OCI-LY3 (cell line): Measurements from ENCODE around the gene MAGI1.
A peak's percentile ranks its signal among the peaks of the same experiment; 100 is the strongest.

Experiments used
- H2AFZ ChIP-seq: fragments of 200-600, 300-600 bp; shearing (Covaris generic); 2 replicates; pipeline ENCODE4 v1.6.0; 2014; ENCODE audit warnings: antibody characterized with exemption, low read depth, low read length
- H3K27ac ChIP-seq: fragments of 200-600, 300-600 bp; sonication (generic); 2 replicates; pipeline ENCODE4 v1.5.1; 2014; ENCODE audit warnings: mild to moderate bottlenecking, low read length, moderate library complexity, mixed read lengths
- H3K27me3 ChIP-seq: fragments of 200-600, 300-600 bp; sonication (generic); 2 replicates; pipeline ENCODE4 v1.6.1; 2014; ENCODE audit warnings: low read depth, low read length, mixed read lengths
- H3K36me3 ChIP-seq: fragments of 200-600, 300-600 bp; sonication (generic); replicated peaks from 2 replicates; pipeline ENCODE3; 2014; ENCODE audit warnings: low read depth, low read length, mixed read lengths
- H3K4me1 ChIP-seq: fragments of 300-600, 200-600 bp; sonication (generic); 2 replicates; pipeline ENCODE4 v1.6.1; 2014; ENCODE audit warnings: low read length, mixed read lengths
- H3K4me2 ChIP-seq: fragments of 200-600, 300-600 bp; sonication (generic); 2 replicates; pipeline ENCODE4 v1.6.1; 2014; ENCODE audit warnings: low read length, mixed read lengths
- H3K4me3 ChIP-seq: fragments of 300-600, 200-600 bp; sonication (generic); 2 replicates; pipeline ENCODE4 v1.5.1; 2014; ENCODE audit warnings: antibody characterized with exemption, mild to moderate bottlenecking, low read length, moderate library complexity
- H3K79me2 ChIP-seq: fragments of 300-600, 200-600 bp; shearing (Covaris generic); 2 replicates; pipeline ENCODE4 v1.6.1; 2014; ENCODE audit warnings: mild to moderate bottlenecking, low read length, mixed read lengths
- H3K9ac ChIP-seq: fragments of 300-600, 200-600 bp; shearing (Covaris generic); 2 replicates; pipeline ENCODE4 v1.6.0; 2014; ENCODE audit warnings: mild to moderate bottlenecking, low read length, moderate library complexity
- H3K9me3 ChIP-seq: fragments of 200-600, 300-600 bp; shearing (Covaris generic); 2 replicates; pipeline ENCODE4 v1.6.1; 2014; ENCODE audit warnings: low read length, mixed read lengths; ENCODE audit not compliant: insufficient read depth
- H4K20me1 ChIP-seq: fragments of 200-600, 300-600 bp; sonication (generic); 2 replicates; pipeline ENCODE4 v1.6.1; 2016; ENCODE audit warnings: low read length, mixed read lengths; ENCODE audit not compliant: insufficient read depth
- CTCF ChIP-seq: fragments of 200-600, 300-600 bp; sonication (generic); IDR thresholded peaks from 2 replicates; pipeline ENCODE4 v1.5.1; 2014; ENCODE audit warnings: antibody characterized with exemption, low read length, low read depth
- EZH2phosphoT487 ChIP-seq: fragments of 200-600 bp; shearing (Covaris generic); IDR thresholded peaks from 2 replicates; pipeline ENCODE4 v1.6.1; 2018; ENCODE audit warnings: antibody characterized with exemption, mixed run types, low read depth

MAGI1 gene

DNA sequence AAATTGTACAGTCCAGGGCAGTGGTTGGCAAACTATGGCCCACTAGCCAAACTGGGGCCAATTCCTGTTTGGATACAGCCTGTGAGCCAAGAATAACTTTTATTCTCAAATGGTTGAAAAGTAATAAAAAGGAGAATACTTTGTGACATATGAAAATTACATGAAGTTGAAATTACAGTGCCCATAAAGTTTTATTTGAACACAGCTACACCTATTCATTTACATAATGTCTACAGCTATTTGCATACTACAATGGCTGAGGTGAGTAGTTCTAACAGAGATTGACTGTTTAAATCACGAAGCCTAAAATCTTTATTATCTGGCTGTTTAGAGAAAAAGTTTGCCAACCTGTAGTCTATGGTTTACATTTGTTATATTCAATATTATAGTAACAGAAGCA is 600.1 kb downstream of the MAGI1 start:
- Histone ChIP-seq H3K9me3 (no peaks in the 10 kb centered on the region), H4K20me1 (no peaks in the 10 kb centered on the region), H3K4me3 (0 out of 2 replicates have a peak overlapping the region, but pooled peaks have one; percentile 13), H2AFZ (peak overlapping the region; percentile 27; the same call in 1 of the 2 replicates), H3K27me3 (no peaks in the 10 kb centered on the region), H3K4me2 (peak overlapping the region; percentile 49), H3K36me3 (peaks cover 3% of the 10 kb centered on the region), H3K9ac (no peak overlapping the region), H3K27ac (no peak overlapping the region), H3K79me2 (no peaks in the 10 kb centered on the region), H3K4me1 (peaks cover 49% of the 10 kb centered on the region)
- no peak for TF ChIP-seq EZH2phosphoT487
- TF ChIP-seq CTCF, result no peak

DNA sequence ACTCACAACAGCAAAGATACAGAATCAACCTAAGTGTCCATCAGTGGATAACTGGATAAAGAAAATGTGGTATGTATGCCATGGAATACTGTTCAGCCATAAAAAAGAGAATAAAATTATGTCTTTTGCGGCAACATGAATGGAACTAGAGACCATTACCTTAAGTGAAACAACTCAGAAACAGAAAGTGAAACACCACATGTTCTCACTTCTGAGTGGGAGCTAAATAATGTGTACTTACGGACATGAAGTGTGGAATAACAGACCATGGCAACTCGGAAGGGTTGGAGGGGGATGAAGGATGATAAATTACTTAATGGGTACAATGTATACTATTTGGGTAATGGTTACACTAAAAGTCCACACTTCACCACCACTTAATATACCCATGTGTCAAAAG is 600.6 kb downstream of the MAGI1 start:
- no peak overlapping the region for H3K27ac ChIP-seq
- H3K4me1 ChIP-seq, result peaks cover 54% of the 10 kb centered on the region
- peak overlapping the region; percentile 27 for H2AFZ ChIP-seq
- no peaks in the 10 kb centered on the region for H4K20me1 ChIP-seq
- H3K27me3 ChIP-seq, result no peaks in the 10 kb centered on the region
- peaks cover 3% of the 10 kb centered on the region for H3K36me3 ChIP-seq
- H3K4me2 ChIP-seq, result peak overlapping the region; percentile 49
- peak overlapping the region; percentile 13; the same call in 1 of the 2 replicates for H3K4me3 ChIP-seq
- H3K9ac ChIP-seq, result no peak overlapping the region
- no peaks in the 10 kb centered on the region for H3K79me2 ChIP-seq
- H3K9me3 ChIP-seq, result no peaks in the 10 kb centered on the region
- TF ChIP-seq CTCF, result no peak
- TF ChIP-seq EZH2phosphoT487, result no peak

DNA sequence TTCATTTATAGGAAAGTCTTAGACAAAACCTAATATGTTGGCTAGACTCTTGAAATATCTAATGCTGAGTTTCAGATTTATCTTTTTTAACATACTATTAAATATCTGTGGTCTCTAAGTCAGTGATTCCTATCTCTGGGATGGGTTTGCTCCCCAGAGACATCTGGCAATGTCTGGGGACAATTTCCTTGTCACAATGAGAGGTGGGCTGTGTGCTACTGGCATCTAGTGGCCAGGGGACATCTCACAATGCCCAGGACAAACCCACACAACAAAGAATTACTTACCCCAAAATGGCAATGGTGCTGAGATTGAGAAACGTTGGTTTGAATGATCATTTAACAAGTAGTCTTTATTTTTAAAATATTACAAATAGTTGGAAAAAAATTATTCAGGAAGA is 602.1 kb downstream of the MAGI1 start:
- Histone ChIP-seq H2AFZ (no peak overlapping the region), H3K4me2 (no peak overlapping the region), H3K4me1 (peaks cover 65% of the 10 kb centered on the region), H3K36me3 (peaks cover 3% of the 10 kb centered on the region), H3K27me3 (no peaks in the 10 kb centered on the region), H3K9me3 (no peaks in the 10 kb centered on the region), H3K4me3 (no peak overlapping the region), H3K27ac (no peak overlapping the region), H4K20me1 (no peaks in the 10 kb centered on the region), H3K9ac (no peak overlapping the region), H3K79me2 (no peaks in the 10 kb centered on the region)
- TF ChIP-seq EZH2phosphoT487, result no peak
- TF ChIP-seq CTCF, result peak; percentile 87

DNA sequence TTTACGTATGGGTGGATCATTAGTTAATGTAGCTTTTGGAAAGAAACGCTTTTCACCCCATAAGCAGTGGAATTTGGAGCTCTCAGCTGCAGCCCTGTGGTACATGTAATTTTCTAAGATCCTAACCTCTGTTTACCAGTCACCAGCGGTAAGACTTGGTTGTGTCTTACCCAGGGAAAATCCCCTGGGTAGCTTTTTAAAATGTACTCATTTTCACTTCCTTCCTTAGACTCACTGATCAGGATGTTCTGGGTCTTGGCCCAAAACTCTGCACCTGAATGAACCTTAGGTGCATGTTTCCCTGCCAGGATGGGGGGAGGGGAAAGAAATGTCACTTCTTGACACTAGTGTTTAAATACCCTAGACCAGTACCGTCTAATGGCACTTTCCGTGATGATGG is 605.2 kb downstream of the MAGI1 start:
- peak overlapping the region; percentile 67 for H3K27ac ChIP-seq
- no peaks in the 10 kb centered on the region for H3K9me3 ChIP-seq
- peaks cover 3% of the 10 kb centered on the region for H3K36me3 ChIP-seq
- no peaks in the 10 kb centered on the region for H3K27me3 ChIP-seq
- peak overlapping the region; percentile 73 for H3K4me2 ChIP-seq
- H2AFZ ChIP-seq, result no peak overlapping the region; the same call in 1 of the 2 replicates
- no peaks in the 10 kb centered on the region for H3K79me2 ChIP-seq
- H3K4me3 ChIP-seq, result peak overlapping the region; percentile 49
- H3K9ac ChIP-seq, result peak overlapping the region; percentile 18; the same call in 1 of the 2 replicates
- TF ChIP-seq EZH2phosphoT487, result no peak
- TF ChIP-seq CTCF, result no peak
- H4K20me1 ChIP-seq, result no peaks in the 10 kb centered on the region
- H3K4me1 ChIP-seq, result peaks cover 65% of the 10 kb centered on the region
